H9 (cell line): ENCODE measurements around the gene ARHGDIA. TPM values are rescaled to one million over a fixed set of nuclear protein-coding genes. Genes with fewer than 3 reads are reported as not detected.

Experiments used
- DNase-seq: peaks from one replicate; pipeline ENCODE4 v3.0.0-alpha.2; 2017
- H2AFZ ChIP-seq: one replicate; pipeline ENCODE4 v1.6.1; 2013; ENCODE audit warnings: mild to moderate bottlenecking, low read length, control low read depth, moderate library complexity
- H2AK5ac ChIP-seq: 2 replicates; pipeline ENCODE4 v1.6.1; 2013; ENCODE audit warnings: low read length, control low read depth, mixed read lengths; ENCODE audit not compliant: insufficient read length
- H2BK120ac ChIP-seq: one replicate; pipeline ENCODE4 v1.6.1; 2013; ENCODE audit warnings: low read depth, mild to moderate bottlenecking, low read length, control low read depth, inconsistent platforms; ENCODE audit not compliant: poor library complexity, severe bottlenecking
- H2BK12ac ChIP-seq: 2 replicates; pipeline ENCODE4 v1.6.1; 2013; ENCODE audit warnings: low read length, control low read depth, mixed read lengths, low read depth; ENCODE audit not compliant: insufficient read length
- H2BK15ac ChIP-seq: 2 replicates; pipeline ENCODE4 v1.6.1; 2013; ENCODE audit warnings: low read depth, low read length, control low read depth
- H2BK20ac ChIP-seq: one replicate; pipeline ENCODE4 v1.6.1; 2013; ENCODE audit warnings: low read depth, mild to moderate bottlenecking, low read length, control low read depth, inconsistent platforms; ENCODE audit not compliant: poor library complexity, severe bottlenecking
- H2BK5ac ChIP-seq: 2 replicates; pipeline ENCODE4 v1.6.1; 2013; ENCODE audit warnings: low read length, control low read depth, mixed read lengths; ENCODE audit not compliant: insufficient read length
- H3K14ac ChIP-seq: 2 replicates; pipeline ENCODE4 v1.6.1; 2013; ENCODE audit warnings: low read length, control low read depth; ENCODE audit not compliant: insufficient read depth
- H3K18ac ChIP-seq: 2 replicates; pipeline ENCODE4 v1.6.1; 2013; ENCODE audit warnings: low read depth, mild to moderate bottlenecking, mixed read lengths, low read length, control low read depth; ENCODE audit not compliant: insufficient read length
- H3K23ac ChIP-seq: 2 replicates; pipeline ENCODE4 v1.6.1; 2013; ENCODE audit warnings: low read length, control low read depth, mixed read lengths, low read depth; ENCODE audit not compliant: insufficient read length
- H3K23me2 ChIP-seq: 2 replicates; pipeline ENCODE4 v1.6.1; 2013; ENCODE audit warnings: low read depth, mild to moderate bottlenecking, mixed read lengths, low read length, control low read depth; ENCODE audit not compliant: insufficient read length, poor library complexity, severe bottlenecking
- H3K27ac ChIP-seq: 2 replicates; pipeline ENCODE4 v1.5.1; 2013; ENCODE audit warnings: low read length, control low read depth, mixed read lengths, low read depth; ENCODE audit not compliant: insufficient read length
- H3K27me3 ChIP-seq: 2 replicates; pipeline ENCODE4 v1.6.1; 2013; ENCODE audit warnings: low read length, control low read depth, inconsistent platforms; ENCODE audit not compliant: insufficient read depth
- H3K4ac ChIP-seq: 2 replicates; pipeline ENCODE4 v1.6.1; 2013; ENCODE audit warnings: low read depth, mild to moderate bottlenecking, control low read depth, inconsistent platforms, low read length, moderate library complexity
- H3K4me1 ChIP-seq: 2 replicates; pipeline ENCODE4 v1.6.1; 2013; ENCODE audit warnings: low read length, control low read depth, inconsistent platforms; ENCODE audit not compliant: insufficient read depth
- H3K4me2 ChIP-seq: 2 replicates; pipeline ENCODE4 v1.6.1; 2013; ENCODE audit warnings: low read length, control low read depth, mixed read lengths; ENCODE audit not compliant: insufficient read length, insufficient read depth
- H3K56ac ChIP-seq: 2 replicates; pipeline ENCODE4 v1.6.1; 2013; ENCODE audit warnings: low read depth, mild to moderate bottlenecking, mixed read lengths, low read length, control low read depth; ENCODE audit not compliant: insufficient read length
- H3K79me1 ChIP-seq: 2 replicates; pipeline ENCODE4 v1.6.1; 2013; ENCODE audit warnings: low read depth, mild to moderate bottlenecking, moderate library complexity, low read length, control low read depth, inconsistent platforms; ENCODE audit not compliant: insufficient read depth, poor library complexity, severe bottlenecking
- H3K79me2 ChIP-seq: 2 replicates; pipeline ENCODE4 v1.6.1; 2013; ENCODE audit warnings: low read length, control low read depth, inconsistent platforms; ENCODE audit not compliant: insufficient read depth
- H3K9ac ChIP-seq: 2 replicates; pipeline ENCODE4 v1.6.1; 2013; ENCODE audit warnings: low read length, control low read depth, mixed read lengths; ENCODE audit not compliant: insufficient read length; ENCODE audit errors: extremely low read depth
- H3K9me3 ChIP-seq: one replicate; pipeline ENCODE4 v1.6.1; 2013; ENCODE audit warnings: low read depth, low read length, inconsistent platforms; ENCODE audit not compliant: control insufficient read depth
- H3T11ph ChIP-seq: one replicate; pipeline ENCODE4 v1.6.1; 2013; ENCODE audit warnings: mild to moderate bottlenecking, low read length, control low read depth, inconsistent platforms
- H4K20me1 ChIP-seq: one replicate; pipeline ENCODE4 v1.6.1; 2013; ENCODE audit not compliant: control insufficient read depth, insufficient read length, insufficient read depth
- H4K5ac ChIP-seq: 2 replicates; pipeline ENCODE4 v1.6.1; 2013; ENCODE audit warnings: low read depth, mild to moderate bottlenecking, mixed read lengths, low read length, control low read depth; ENCODE audit not compliant: insufficient read length
- H4K8ac ChIP-seq: replicated peaks from 2 replicates; pipeline ENCODE4 v1.6.1; 2013; ENCODE audit warnings: low read length, control low read depth, mixed read lengths, low read depth; ENCODE audit not compliant: insufficient read length
- H4K91ac ChIP-seq: 2 replicates; pipeline ENCODE4 v1.6.1; 2013; ENCODE audit warnings: low read depth, mild to moderate bottlenecking, moderate library complexity, mixed read lengths, low read length, control low read depth; ENCODE audit not compliant: insufficient read length
- H3K27ac Mint-ChIP-seq, 3 experiments: 2 replicates in 2 of 3; 3 replicates in 1 of 3; pipeline ENCODE4 v1.8.0; 2020 to 2021; ENCODE audit warnings: mixed read lengths in 3 of 3, mild to moderate bottlenecking in 1 of 3, moderate library complexity in 1 of 3
- H3K27me3 Mint-ChIP-seq: 2 replicates; pipeline ENCODE4 v1.8.0; 2021; ENCODE audit warnings: low read depth, mild to moderate bottlenecking, moderate library complexity, mixed read lengths
- H3K36me3 Mint-ChIP-seq, 3 experiments: 2 replicates in 2 of 3; 3 replicates in 1 of 3; pipeline ENCODE4 v1.8.0; 2020 to 2021; ENCODE audit warnings: low read depth in 3 of 3, mixed read lengths in 3 of 3; ENCODE audit not compliant: insufficient read depth in 1 of 3
- H3K4me1 Mint-ChIP-seq, 2 experiments: 2 replicates each; pipeline ENCODE4 v1.8.0; 2020; ENCODE audit warnings: mixed read lengths in 2 of 2
- H3K4me3 Mint-ChIP-seq, 2 experiments: 2 replicates in 1 of 2; 3 replicates in 1 of 2; pipeline ENCODE4 v1.8.0; 2020 to 2021; ENCODE audit warnings: mild to moderate bottlenecking in 2 of 2, mixed read lengths in 2 of 2, moderate library complexity in 1 of 2
- H3K9me3 Mint-ChIP-seq, 2 experiments: 2 replicates in 1 of 2; 3 replicates in 1 of 2; pipeline ENCODE4 v1.8.0; 2020; ENCODE audit warnings: mild to moderate bottlenecking in 2 of 2, mixed read lengths in 2 of 2, moderate library complexity in 1 of 2
- CTCF ChIP-seq: fragments of 200-600 bp; sonication (generic); conservative IDR thresholded peaks from 3 replicates; pipeline ENCODE4 v1.8.0; 2021; ENCODE audit warnings: antibody characterized with exemption, mild to moderate bottlenecking
- WGBS: extraction: QIAGEN DNeasy Blood & Tissue Kit; methylation state at CpG from one replicate; pipeline ENCODE4 v1.1.7; 2013; ENCODE audit warnings: missing lambda C conversion rate, low lambda C conversion rate, mixed read lengths; ENCODE audit not compliant: insufficient read length; ENCODE audit errors: extremely low coverage; 5-methylcytosine and 5-hydroxymethylcytosine counted together
- total RNA-seq: library from RNA; stranded (reverse); gene quantifications from 2 replicates; pipeline ENCODE4 v1.2.1, GENCODE V29; 2021

Gene ARHGDIA
- total RNA-seq, 1 experiment from 2014 or later = 247 TPM

GRCh38 chr17:81867170-81867990, 3.8 kb downstream of the ARHGDIA start:
- H3K79me2 ChIP-seq = no peaks in the 10 kb centered on the region; the same call in 1 of the 2 replicates
- H2BK120ac ChIP-seq = no peak overlapping the region
- no peak overlapping the region for H2BK20ac ChIP-seq
- H3K4me1 ChIP-seq = no peaks in the 10 kb centered on the region
- WGBS = no CpG with 5 or more reads among the region's 23 CpGs
- H3K4me2 ChIP-seq = no peak overlapping the region
- no peak for TF ChIP-seq CTCF
- peaks cover 8% of the 10 kb centered on the region for H3K23me2 ChIP-seq
- no peaks in the 10 kb centered on the region for H4K20me1 ChIP-seq
- peak; percentile 84 for DNase-seq
- H3K27ac ChIP-seq = no peak overlapping the region
- H2BK12ac ChIP-seq = no peak overlapping the region
- no peak overlapping the region for H3K56ac ChIP-seq
- no peak overlapping the region for H3K4ac ChIP-seq
- no peak overlapping the region for H4K5ac ChIP-seq
- no peaks in the 10 kb centered on the region for H3K9me3 ChIP-seq
- peak overlapping the region; percentile 64 to 92 (median 90); a peak in 5 of 7 replicates for H3K27ac Mint-ChIP-seq
- H3K23ac ChIP-seq = no peak overlapping the region
- H2AFZ ChIP-seq = no peak overlapping the region
- H2BK15ac ChIP-seq = no peak overlapping the region
- peaks cover 2% of the 10 kb centered on the region for H3K79me1 ChIP-seq
- H2BK5ac ChIP-seq = no peak overlapping the region
- no peak overlapping the region; the same call in 1 of the 2 replicates for H3K14ac ChIP-seq
- H3K9me3 Mint-ChIP-seq = no peaks in the 10 kb centered on the region
- no peaks in the 10 kb centered on the region for H3K27me3 ChIP-seq
- H3K18ac ChIP-seq = no peak overlapping the region
- H3K4me3 Mint-ChIP-seq = peak overlapping the region in 1 of 2 experiments; percentile 9; a peak in 1 of 5 replicates
- no peaks in the 10 kb centered on the region; the same call in 1 of the 2 replicates for H3K27me3 Mint-ChIP-seq
- peaks cover 13 to 33% (median 32%) of the 10 kb centered on the region in 3 experiments; a peak in 6 of 7 replicates for H3K36me3 Mint-ChIP-seq
- no peak overlapping the region for H2AK5ac ChIP-seq
- H3T11ph ChIP-seq = no peak overlapping the region
- peaks cover 21 to 37% of the 10 kb centered on the region in 2 experiments for H3K4me1 Mint-ChIP-seq
- no peak overlapping the region for H4K91ac ChIP-seq
- no peak overlapping the region for H4K8ac ChIP-seq
- H3K9ac ChIP-seq = no peak overlapping the region
